GM10847 (cell line): Measurements from ENCODE around the gene SIGLECL1.

Experiments
- POLR2A ChIP-seq: IDR thresholded peaks from 2 replicates; pipeline ENCODE4 v1.6.1; 2011; ENCODE audit not compliant: insufficient read length; ENCODE audit errors: extremely low read depth

SIGLECL1 gene

DNA sequence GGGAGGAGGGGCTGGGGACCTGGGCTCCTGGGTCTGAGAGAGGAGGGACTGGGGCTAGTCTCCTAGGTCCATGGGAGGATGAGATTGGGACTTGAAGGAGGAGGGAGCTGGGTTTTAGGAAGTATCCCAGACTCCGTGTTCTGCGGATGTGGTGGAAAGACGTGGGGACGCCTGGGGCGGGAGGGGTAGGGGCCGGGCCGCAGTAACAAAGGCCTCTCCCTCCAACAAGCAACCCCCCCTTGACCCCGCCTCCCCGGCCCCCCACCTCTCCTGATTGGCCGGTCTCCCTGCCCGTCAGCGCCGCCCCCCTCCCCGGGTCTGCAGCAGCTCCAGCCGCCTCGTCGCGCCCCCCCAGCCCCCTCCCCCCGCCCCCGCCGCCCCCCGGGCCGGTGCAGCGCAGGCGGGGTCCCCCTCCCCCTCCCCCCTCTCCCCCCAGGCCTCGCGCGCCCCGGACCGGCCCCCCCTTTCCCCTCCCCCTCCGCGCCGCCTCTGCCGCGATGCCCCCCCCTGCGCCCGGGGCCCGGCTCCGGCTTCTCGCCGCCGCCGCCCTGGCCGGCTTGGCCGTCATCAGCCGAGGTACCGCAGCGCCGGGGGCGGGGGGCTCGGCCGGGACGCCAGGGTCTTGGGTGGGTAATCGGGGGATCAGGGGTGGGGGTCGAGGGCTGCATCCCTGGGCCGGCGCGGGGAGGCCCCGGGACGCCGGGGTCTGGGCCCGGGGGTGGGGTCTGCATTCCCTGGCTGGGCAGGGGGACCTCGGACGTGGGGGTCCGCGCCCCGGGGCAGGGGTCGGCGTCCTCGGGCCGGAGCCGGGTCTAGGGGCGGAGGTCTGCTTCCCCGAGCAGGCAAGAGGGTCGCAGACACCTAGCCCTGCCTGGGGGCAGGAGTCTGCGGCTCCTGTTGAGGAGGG, 60.7 kb downstream of the SIGLECL1 start, which contains the start of gene IGLON5:
IGLON5 (plus strand) TSS at position 294 of the 907 bp plus-strand sequence; CDS start at position 498, 204 bp downstream.
- no peak for TF ChIP-seq POLR2A

GRCh38 chr19:51316688-51317087, 65.8 kb downstream of the SIGLECL1 start:
- TF ChIP-seq POLR2A = no peak

DNA sequence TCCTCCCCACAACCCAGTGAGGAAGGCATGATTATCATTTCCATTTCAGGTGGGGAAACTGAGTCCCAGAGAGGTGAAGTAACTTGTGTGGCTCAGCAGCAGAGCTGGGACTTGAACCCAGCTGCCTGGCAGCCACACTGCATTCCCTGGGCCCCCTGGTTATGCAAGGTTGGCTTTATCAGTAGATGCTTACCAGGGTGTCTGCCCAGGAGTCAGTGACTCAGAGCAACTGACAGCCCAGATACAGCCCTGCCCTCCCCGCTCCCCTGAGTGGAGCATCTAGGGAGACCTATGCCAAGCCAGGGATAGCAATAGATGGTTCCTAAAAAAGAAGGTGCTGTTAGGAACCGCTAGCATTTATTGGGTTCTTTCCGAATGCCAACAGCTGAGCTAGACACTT, 66.5 kb downstream of the SIGLECL1 start:
- TF ChIP-seq POLR2A = no peak

- TF ChIP-seq POLR2A = no peak
Measured at GRCh38 chr19:51317968-51318367, 67.1 kb downstream of the SIGLECL1 start.
